Small intestine (tissue), 7 donors: ENCODE measurements around the gene NFRKB. TPM values are rescaled to one million over a fixed set of nuclear protein-coding genes. Genes with fewer than 3 reads are reported as not detected.

ENCODE experiments used
- DNase-seq, 2 donors: peaks; one replicate each; pipeline versions ENCODE4 v3.0.0 to v3.0.0-alpha.2; 2013
- FAIRE-seq: peaks from 2 replicates; lab custom pipeline; 2012; peaks lifted over from hg19 to GRCh38; lab: Jason Lieb, UNC
- H3K27ac ChIP-seq, 3 donors: one replicate each; pipeline ENCODE4 v1.5.1; 2013; ENCODE audit warnings: low read length in 2 of 3, mild to moderate bottlenecking in 2 of 3, control low read depth in 1 of 3, inconsistent platforms in 1 of 3, low read depth in 1 of 3, moderate library complexity in 1 of 3
- H3K27me3 ChIP-seq, 3 donors: one replicate each; pipeline ENCODE4 v1.6.1; 2013; ENCODE audit warnings: low read length in 3 of 3, inconsistent platforms in 1 of 3; ENCODE audit not compliant: control insufficient read depth in 3 of 3, insufficient read depth in 3 of 3
- H3K36me3 ChIP-seq, 3 donors: one replicate each; pipeline ENCODE4 v1.6.1; 2013; ENCODE audit warnings: low read length in 3 of 3, inconsistent platforms in 1 of 3, low read depth in 1 of 3, mild to moderate bottlenecking in 1 of 3, moderate library complexity in 1 of 3; ENCODE audit not compliant: control insufficient read depth in 3 of 3, insufficient read depth in 2 of 3
- H3K4me1 ChIP-seq, 3 donors: one replicate each; pipeline ENCODE4 v1.6.1; 2013; ENCODE audit warnings: low read length in 2 of 3, inconsistent platforms in 1 of 3, low read depth in 1 of 3, mild to moderate bottlenecking in 1 of 3, moderate library complexity in 1 of 3; ENCODE audit not compliant: control insufficient read depth in 3 of 3, insufficient read depth in 2 of 3
- H3K4me3 ChIP-seq, 3 donors: one replicate each; pipeline ENCODE4 v1.5.1; 2013; ENCODE audit warnings: low read length in 3 of 3, control low read depth in 1 of 3, inconsistent platforms in 1 of 3, low read depth in 1 of 3, mild to moderate bottlenecking in 1 of 3, moderate library complexity in 1 of 3
- H3K9me3 ChIP-seq, 2 donors: one replicate each; pipeline ENCODE4 v1.6.1; 2013; ENCODE audit warnings: low read depth in 1 of 2, low read length in 1 of 2; ENCODE audit not compliant: control insufficient read depth in 2 of 2, insufficient read depth in 1 of 2
- WGBS, 3 donors: extraction: QIAGEN DNeasy Blood & Tissue Kit; methylation state at CpG; one replicate each; pipeline ENCODE4 v1.1.7; 2013; 5-methylcytosine and 5-hydroxymethylcytosine counted together
- polyA plus RNA-seq, 4 donors: library from polyadenylated mRNA; stranded (reverse) in 3 of 4; unstranded in 1 of 4; fragments of 200-250 nt in 3 of 4; fragments of 120-200 nt in 1 of 4; gene quantifications; one replicate each; pipeline versions ENCODE4 v1.2.1 to v1.2.3, GENCODE V29; 2013
- donor health status: healthy with polysubstance abuse.
- donor health status: control.
- donor health status: control.
- donor health status: Bipolar disorder and iron deficiency.
- donor health status: healthy.

Gene NFRKB
- polyA plus RNA-seq, 4 donors: 7.3 to 33.6 (median 9.5) TPM

DNA sequence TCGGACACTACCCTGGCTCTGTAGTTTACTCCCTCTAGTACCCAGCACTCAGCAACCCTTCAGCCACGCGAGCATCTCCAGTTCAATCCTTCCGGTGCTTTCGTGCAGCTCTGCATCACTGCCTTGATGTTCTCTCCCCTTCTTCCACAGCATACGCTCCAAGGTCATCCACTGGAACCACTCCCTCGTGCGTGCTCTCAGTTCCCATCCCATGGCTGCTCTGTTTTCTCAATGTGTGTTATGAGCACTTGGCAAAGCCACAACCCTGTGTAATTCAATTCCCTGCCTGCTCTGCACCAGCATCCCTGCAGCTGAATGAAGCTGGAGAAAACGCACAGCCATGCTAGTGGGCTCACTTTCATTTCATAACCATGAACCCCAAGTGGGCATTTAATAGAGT, 38.5 kb upstream of the NFRKB start:
- Histone ChIP-seq H3K4me3 (no peak overlapping the region), H3K4me1 (no peaks in the 10 kb centered on the region), H3K27ac (no peak overlapping the region), H3K9me3 (no peaks in the 10 kb centered on the region), H3K27me3 (no peaks in the 10 kb centered on the region), H3K36me3 (peaks cover 0 to 29% (median 13%) of the 10 kb centered on the region in 3 donors)
- FAIRE-seq (no peak), DNase-seq (no peak)
- 95 to 97% (median 96%) methylated on average over 9 of the region's 9 CpGs for WGBS, 3 donors

DNA sequence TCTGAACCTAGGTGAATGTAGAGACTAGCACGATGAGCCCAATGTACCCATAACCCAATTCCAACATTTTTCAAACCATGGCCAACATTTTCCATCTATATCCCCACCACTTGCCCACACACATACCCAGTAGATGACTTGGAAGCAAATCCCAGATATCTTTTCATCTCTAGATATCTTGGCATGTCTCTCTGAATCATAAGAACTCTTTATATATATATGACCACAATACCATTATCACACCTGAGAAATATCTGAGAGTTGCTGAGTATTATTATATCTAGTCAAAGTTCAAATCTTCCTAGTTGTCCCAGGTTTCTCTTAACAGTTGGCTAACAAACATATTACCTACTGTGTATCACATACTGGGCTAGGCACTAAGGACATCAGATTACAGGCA, 37.9 kb upstream of the NFRKB start:
- no peaks in the 10 kb centered on the region for H3K4me1 ChIP-seq
- WGBS, 3 donors: 97 to 100% (median 100%) methylated on average over 1 of the region's 1 CpG
- peaks cover 0 to 30% (median 13%) of the 10 kb centered on the region in 3 donors for H3K36me3 ChIP-seq
- H3K9me3 ChIP-seq: no peaks in the 10 kb centered on the region
- no peaks in the 10 kb centered on the region for H3K27me3 ChIP-seq
- H3K27ac ChIP-seq: no peak overlapping the region
- no peak overlapping the region for H3K4me3 ChIP-seq
- no peak for FAIRE-seq
- DNase-seq: no peak

DNA sequence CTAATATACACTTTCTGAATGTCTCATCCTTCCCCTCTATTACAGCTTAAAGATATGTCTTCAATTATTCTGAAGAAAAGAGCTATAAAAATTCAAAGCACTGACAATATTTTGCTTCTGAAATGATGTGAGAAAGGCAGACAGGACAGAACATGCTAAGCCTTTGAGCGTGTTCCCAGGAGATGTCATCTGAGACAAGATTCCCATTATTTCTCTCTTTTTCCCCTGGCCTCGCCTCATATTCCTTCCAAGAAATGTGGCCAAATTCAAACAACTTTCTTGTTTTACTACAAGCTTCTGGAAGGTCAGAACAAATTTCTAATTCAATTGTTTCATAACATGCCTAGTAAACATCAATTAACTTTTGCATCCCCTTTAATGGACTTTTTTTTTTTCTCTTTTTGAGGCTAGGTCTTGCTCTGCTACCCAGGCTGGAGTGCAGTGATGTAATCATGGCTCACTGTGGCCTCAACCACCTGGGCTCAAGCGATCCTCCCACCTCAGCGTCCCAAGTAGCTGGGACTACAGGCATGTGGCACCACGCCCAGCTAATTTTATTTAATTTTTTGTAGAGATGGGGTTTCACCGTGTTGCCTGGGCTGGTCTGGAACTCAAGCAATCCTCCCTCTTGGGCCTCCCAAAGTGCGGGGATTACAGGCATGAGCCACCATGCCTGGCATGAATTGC, 37.1 kb upstream of the NFRKB start:
- DNase-seq (no peak), FAIRE-seq (no peak)
- no peaks in the 10 kb centered on the region for H3K9me3 ChIP-seq
- peaks cover 0 to 30% (median 13%) of the 10 kb centered on the region in 3 donors for H3K36me3 ChIP-seq
- no peaks in the 10 kb centered on the region for H3K4me1 ChIP-seq
- H3K27ac ChIP-seq: no peak overlapping the region
- no peaks in the 10 kb centered on the region for H3K27me3 ChIP-seq
- 91 to 94% (median 92%) methylated on average over 7 of the region's 7 CpGs for WGBS, 3 donors
- H3K4me3 ChIP-seq: no peak overlapping the region

- 86 to 93% (median 93%) methylated on average over 13 of the region's 13 CpGs for WGBS, 3 donors
Observed at GRCh38 chr11:129930743-129931142, 35.4 kb upstream of the NFRKB start.

GRCh38 chr11:129930296-129930695, 34.9 kb upstream of the NFRKB start:
- H3K36me3 ChIP-seq: peaks cover 0 to 28% (median 14%) of the 10 kb centered on the region in 3 donors
- H3K27me3 ChIP-seq: no peaks in the 10 kb centered on the region
- no peaks in the 10 kb centered on the region for H3K9me3 ChIP-seq
- H3K27ac ChIP-seq: no peak overlapping the region
- FAIRE-seq (no peak), DNase-seq (peak in 1 of 2 donors; percentile 33)
- no peak overlapping the region for H3K4me3 ChIP-seq
- 69 to 86% (median 80%) methylated on average over 6 of the region's 6 CpGs for WGBS, 3 donors
- no peaks in the 10 kb centered on the region for H3K4me1 ChIP-seq

More at GRCh38 chr11:129930743-129931142, 35.4 kb upstream of the NFRKB start:
- no peak overlapping the region for H3K4me3 ChIP-seq
- no peaks in the 10 kb centered on the region for H3K4me1 ChIP-seq
- no peak for DNase-seq
- no peak for FAIRE-seq
- no peak overlapping the region for H3K27ac ChIP-seq
- H3K27me3 ChIP-seq: no peaks in the 10 kb centered on the region
- H3K9me3 ChIP-seq: no peaks in the 10 kb centered on the region
- peaks cover 0 to 28% (median 14%) of the 10 kb centered on the region in 3 donors for H3K36me3 ChIP-seq

DNA sequence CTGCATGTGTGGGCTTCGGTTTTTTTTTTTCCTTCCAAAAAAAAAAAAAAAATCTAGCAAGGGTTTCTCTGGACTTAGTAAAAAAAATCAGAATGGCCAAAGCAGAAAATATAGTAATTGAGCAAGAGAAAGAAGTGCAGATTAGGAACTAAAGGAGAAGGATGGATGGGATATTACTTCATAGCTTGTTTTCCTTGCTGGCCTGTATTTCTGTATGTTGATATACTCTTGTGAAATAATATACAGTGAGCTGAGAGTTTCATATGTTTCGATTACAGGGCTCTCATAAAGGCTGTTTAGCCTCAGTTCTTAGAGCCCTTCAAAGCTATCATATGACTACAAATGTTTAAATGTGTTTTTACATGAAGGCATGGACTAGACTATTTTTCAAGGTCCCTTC, 34.3 kb upstream of the NFRKB start:
- no peak overlapping the region for H3K4me3 ChIP-seq
- H3K36me3 ChIP-seq: peaks cover 0 to 30% (median 12%) of the 10 kb centered on the region in 3 donors
- 90 to 99% (median 91%) methylated on average over 2 of the region's 2 CpGs for WGBS, 3 donors
- no peaks in the 10 kb centered on the region for H3K9me3 ChIP-seq
- FAIRE-seq (no peak), DNase-seq (no peak)
- no peaks in the 10 kb centered on the region for H3K27me3 ChIP-seq
- no peaks in the 10 kb centered on the region for H3K4me1 ChIP-seq
- no peak overlapping the region for H3K27ac ChIP-seq

DNA sequence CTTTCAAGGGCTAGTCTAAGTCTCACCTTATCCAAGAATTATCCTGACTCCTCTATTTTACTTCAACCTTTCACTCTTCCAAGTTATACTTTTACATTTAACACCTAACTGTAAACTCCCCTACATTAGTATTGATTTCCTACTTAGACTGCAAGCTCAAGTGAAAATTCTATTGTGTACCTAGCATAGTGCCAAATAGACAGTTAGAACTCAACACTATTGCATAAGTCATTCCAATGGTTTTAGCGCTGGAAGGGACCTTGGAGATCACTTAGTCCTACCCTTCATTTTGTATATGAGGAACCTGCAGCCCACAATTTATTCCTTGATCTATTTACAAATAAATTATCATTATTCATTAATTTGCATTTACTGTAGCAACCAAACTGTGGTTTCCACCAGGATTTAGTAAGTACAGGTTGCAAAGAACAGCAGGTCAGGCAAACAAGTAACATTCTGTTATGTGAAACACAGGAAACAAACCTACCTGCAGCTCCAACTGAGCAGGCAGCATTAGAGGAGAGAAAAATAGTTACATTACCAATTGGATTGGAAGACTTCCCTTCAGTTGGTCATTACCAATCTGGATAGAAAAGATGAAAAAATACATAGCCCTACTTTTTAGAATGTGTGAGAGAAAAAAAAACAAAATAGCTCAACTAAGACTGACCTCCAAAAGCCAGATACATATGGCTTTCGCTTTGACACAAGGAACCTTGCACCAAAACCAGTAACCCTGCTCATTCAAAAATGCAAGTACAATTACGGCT, 33.7 kb upstream of the NFRKB start:
- DNase-seq: no peak
- no peaks in the 10 kb centered on the region for H3K9me3 ChIP-seq
- peaks cover 2 to 28% (median 9%) of the 10 kb centered on the region in 3 donors for H3K36me3 ChIP-seq
- WGBS, 3 donors: 95 to 99% (median 98%) methylated on average over 3 of the region's 3 CpGs
- H3K4me3 ChIP-seq: no peak overlapping the region
- H3K27me3 ChIP-seq: no peaks in the 10 kb centered on the region
- FAIRE-seq: no peak
- no peak overlapping the region for H3K27ac ChIP-seq
- no peaks in the 10 kb centered on the region for H3K4me1 ChIP-seq

DNA sequence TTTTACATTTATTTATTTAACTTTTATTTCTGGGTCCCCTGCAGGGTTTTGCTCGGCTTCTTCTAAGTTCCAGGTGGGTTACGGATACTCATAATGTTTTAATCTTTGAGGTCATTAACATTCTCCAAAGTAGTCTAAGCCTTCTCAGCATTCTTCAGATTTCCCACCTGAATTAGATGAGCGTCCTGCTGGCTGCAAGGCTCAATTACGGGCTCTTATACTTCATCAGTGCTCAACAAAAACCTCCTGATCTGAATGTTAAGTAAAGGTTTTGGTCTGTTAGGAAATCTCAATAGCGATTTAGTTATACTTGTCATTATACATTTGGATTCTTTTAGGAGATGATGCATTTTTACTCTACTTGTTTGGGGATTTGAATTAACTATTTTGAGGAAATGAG, 27.3 kb upstream of the NFRKB start:
- Histone ChIP-seq H3K4me1 (no peaks in the 10 kb centered on the region), H3K36me3 (peaks cover 5 to 26% (median 8%) of the 10 kb centered on the region in 3 donors), H3K9me3 (no peaks in the 10 kb centered on the region), H3K4me3 (no peak overlapping the region), H3K27ac (no peak overlapping the region), H3K27me3 (no peaks in the 10 kb centered on the region)
- no peak for DNase-seq
- WGBS, 3 donors: 94 to 97% (median 95%) methylated on average over 5 of the region's 5 CpGs
- no peak for FAIRE-seq
